SK-N-SH (cell line): ENCODE results near the gene PITPNM3.
"Not testable (repeated sequence)": the region's sequence is repeated elsewhere in the genome, so short reads cannot be mapped to it uniquely, and the experiment has no call there.

ENCODE experiments used
- EZH2phosphoT487 ChIP-seq: fragments of 200-600 bp; sonication (generic); IDR thresholded peaks from 2 replicates; pipeline ENCODE4 v1.6.1; 2017; ENCODE audit warnings: low read depth, mixed run types, mild to moderate bottlenecking, antibody characterized with exemption, moderate library complexity, borderline replicate concordance
- TF ChIP-seq, protein P1 (sequence below): IDR thresholded peaks from 2 replicates; pipeline ENCODE4 v1.6.1; 2012; ENCODE audit warnings: mild to moderate bottlenecking, low read depth, low read length, moderate library complexity

DNA sequence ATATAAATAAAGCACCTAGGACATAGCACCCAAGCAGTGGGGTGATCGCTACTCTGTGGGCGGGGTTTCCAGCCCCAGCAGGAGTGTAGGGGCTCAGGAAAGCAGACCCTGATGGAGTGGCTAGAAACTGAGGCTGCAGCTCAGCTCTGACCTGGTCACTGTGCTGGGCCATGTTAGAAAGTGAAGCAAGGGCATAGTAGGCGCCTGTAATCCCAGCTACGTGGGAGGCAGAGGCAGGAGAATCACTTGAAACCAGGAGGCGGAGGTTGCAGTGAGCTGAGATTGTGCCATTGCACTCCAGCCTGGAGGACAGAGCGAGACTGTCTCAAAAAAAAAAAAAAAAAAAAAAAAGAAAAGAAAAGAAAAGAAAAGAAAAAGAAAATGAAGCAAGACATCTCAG lies 17.1 kb upstream of the PITPNM3 start:
- TF ChIP-seq, protein P1, sequence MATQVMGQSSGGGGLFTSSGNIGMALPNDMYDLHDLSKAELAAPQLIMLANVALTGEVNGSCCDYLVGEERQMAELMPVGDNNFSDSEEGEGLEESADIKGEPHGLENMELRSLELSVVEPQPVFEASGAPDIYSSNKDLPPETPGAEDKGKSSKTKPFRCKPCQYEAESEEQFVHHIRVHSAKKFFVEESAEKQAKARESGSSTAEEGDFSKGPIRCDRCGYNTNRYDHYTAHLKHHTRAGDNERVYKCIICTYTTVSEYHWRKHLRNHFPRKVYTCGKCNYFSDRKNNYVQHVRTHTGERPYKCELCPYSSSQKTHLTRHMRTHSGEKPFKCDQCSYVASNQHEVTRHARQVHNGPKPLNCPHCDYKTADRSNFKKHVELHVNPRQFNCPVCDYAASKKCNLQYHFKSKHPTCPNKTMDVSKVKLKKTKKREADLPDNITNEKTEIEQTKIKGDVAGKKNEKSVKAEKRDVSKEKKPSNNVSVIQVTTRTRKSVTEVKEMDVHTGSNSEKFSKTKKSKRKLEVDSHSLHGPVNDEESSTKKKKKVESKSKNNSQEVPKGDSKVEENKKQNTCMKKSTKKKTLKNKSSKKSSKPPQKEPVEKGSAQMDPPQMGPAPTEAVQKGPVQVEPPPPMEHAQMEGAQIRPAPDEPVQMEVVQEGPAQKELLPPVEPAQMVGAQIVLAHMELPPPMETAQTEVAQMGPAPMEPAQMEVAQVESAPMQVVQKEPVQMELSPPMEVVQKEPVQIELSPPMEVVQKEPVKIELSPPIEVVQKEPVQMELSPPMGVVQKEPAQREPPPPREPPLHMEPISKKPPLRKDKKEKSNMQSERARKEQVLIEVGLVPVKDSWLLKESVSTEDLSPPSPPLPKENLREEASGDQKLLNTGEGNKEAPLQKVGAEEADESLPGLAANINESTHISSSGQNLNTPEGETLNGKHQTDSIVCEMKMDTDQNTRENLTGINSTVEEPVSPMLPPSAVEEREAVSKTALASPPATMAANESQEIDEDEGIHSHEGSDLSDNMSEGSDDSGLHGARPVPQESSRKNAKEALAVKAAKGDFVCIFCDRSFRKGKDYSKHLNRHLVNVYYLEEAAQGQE, result not testable (repeated sequence)
- TF ChIP-seq EZH2phosphoT487, result not testable (repeated sequence)
